Tibial nerve (tissue), 4 donors: Measurements from ENCODE around the gene FOS. TPM values are rescaled to one million over a fixed set of nuclear protein-coding genes. Genes with fewer than 3 reads are reported as not detected.
"Not testable (repeated sequence)": the region's sequence is repeated elsewhere in the genome, so short reads cannot be mapped to it uniquely, and the experiment has no call there.

Source experiments
- DNase-seq, 2 donors: peaks; one replicate each; pipeline ENCODE4 v3.0.0-alpha.2; 2019; ENCODE audit warnings: low spot score in 2 of 2
- H3K27ac ChIP-seq, 4 donors: fragments of 200-600 bp; sonication (generic) in 3 of 4; one replicate each; pipeline ENCODE4 v1.5.1; 2017 to 2019; ENCODE audit warnings: mild to moderate bottlenecking in 1 of 4
- H3K27me3 ChIP-seq, 2 donors: fragments of 200-600 bp; sonication (generic) in 1 of 2; one replicate each; pipeline versions ENCODE4 v1.5.1 to v1.6.0; 2017 to 2019
- H3K36me3 ChIP-seq, 3 donors: fragments of 200-600 bp; sonication (generic); one replicate each; pipeline ENCODE4 v1.5.1; 2018 to 2019
- H3K4me1 ChIP-seq, 4 donors: fragments of 200-600 bp; sonication (generic) in 3 of 4; one replicate each; pipeline ENCODE4 v1.5.1; 2017 to 2019
- H3K4me3 ChIP-seq, 4 donors: fragments of 200-600 bp; sonication (generic) in 3 of 4; one replicate each; pipeline ENCODE4 v1.5.1; 2017 to 2019; ENCODE audit warnings: mild to moderate bottlenecking in 1 of 4, moderate library complexity in 1 of 4
- H3K9me3 ChIP-seq, 4 donors: fragments of 200-600 bp; sonication (generic) in 3 of 4; one replicate each; pipeline ENCODE4 v1.5.1; 2017 to 2019
- CTCF ChIP-seq, 5 experiments: fragments of 200-600 bp in 3 of 5; fragments of 450-650 bp in 2 of 5; sonication (generic) in 3 of 5; IDR thresholded peaks; one replicate each; pipeline ENCODE4 v1.5.1; 2016 to 2019; ENCODE audit warnings: antibody characterized with exemption in 5 of 5, mild to moderate bottlenecking in 3 of 5, moderate library complexity in 2 of 5
- EP300 ChIP-seq, 2 donors: sonication (generic); formaldehyde crosslinking; IDR thresholded peaks; one replicate each; pipeline ENCODE4 v1.6.1; 2017; ENCODE audit warnings: antibody characterized with exemption in 2 of 2, mild to moderate bottlenecking in 1 of 2
- POLR2A ChIP-seq, 2 donors: fragments of 450-650 bp; IDR thresholded peaks; one replicate each; pipeline ENCODE4 v1.6.1; 2017; ENCODE audit warnings: antibody characterized with exemption in 2 of 2, mild to moderate bottlenecking in 2 of 2, moderate library complexity in 2 of 2
- WGBS, 2 donors: methylation state at CpG; one replicate each; pipeline ENCODE4 v1.1.5; 2018; 5-methylcytosine and 5-hydroxymethylcytosine counted together
- total RNA-seq, 4 donors: library from RNA; depleted of rRNA; stranded (reverse); fragments of >200 nt; gene quantifications; one replicate each; pipeline ENCODE4 v1.1.0, GENCODE V29; 2016

FOS gene
- total RNA-seq, 4 donors from 2014 or later = 373 to 1,352 (median 619) TPM

GRCh38 chr14:75232597-75232996 is 46.0 kb upstream of the FOS start:
- Histone ChIP-seq H3K36me3 (no peaks in the 10 kb centered on the region), H3K4me3 (no peak overlapping the region), H3K9me3 (no peaks in the 10 kb centered on the region), H3K27me3 (no peaks in the 10 kb centered on the region), H3K4me1 (peaks cover 0 to 25% (median 17%) of the 10 kb centered on the region in 4 donors), H3K27ac (no peak overlapping the region)
- 74 to 84% methylated on average over 2 of the region's 2 CpGs for WGBS, 2 donors
- TF ChIP-seq CTCF (IDR thresholded peaks at IDR 0.05) (no peak), POLR2A (IDR thresholded peaks at IDR 0.05) (no peak), EP300 (IDR thresholded peaks at IDR 0.05) (no peak)
- DNase-seq = no peak

- H3K4me1 ChIP-seq = peaks cover 0 to 43% (median 25%) of the 10 kb centered on the region in 4 donors
- TF ChIP-seq POLR2A (IDR thresholded peaks at IDR 0.05) = no peak
- peak in 1 of 2 donors; percentile 23 for TF ChIP-seq EP300 (IDR thresholded peaks at IDR 0.05)
- H3K27ac ChIP-seq = peak overlapping the region in 3 of 4 donors; percentile 28 to 65 (median 56)
- H3K9me3 ChIP-seq = no peaks in the 10 kb centered on the region
- WGBS, 2 donors = 77 to 80% methylated on average over 19 of the region's 19 CpGs
- DNase-seq = no peak
- no peak overlapping the region for H3K4me3 ChIP-seq
- no peaks in the 10 kb centered on the region for H3K27me3 ChIP-seq
- no peaks in the 10 kb centered on the region for H3K36me3 ChIP-seq
Measured at GRCh38 chr14:75234173-75235115, 44.2 kb upstream of the FOS start.

- H3K4me3 ChIP-seq, H3K9me3 ChIP-seq, H3K36me3 ChIP-seq, H3K27me3 ChIP-seq, DNase-seq: not testable (repeated sequence)
- Histone ChIP-seq H3K4me1 (peaks cover 0 to 38% (median 18%) of the 10 kb centered on the region in 4 donors), H3K27ac (peak overlapping the region in 2 of 4 donors; percentile 28 to 65)
- 87% methylated on average over 7 of the region's 7 CpGs for WGBS, 2 donors
Measured at GRCh38 chr14:75235198-75235597, 43.4 kb upstream of the FOS start.

- TF ChIP-seq POLR2A (IDR thresholded peaks at IDR 0.05) = no peak
- TF ChIP-seq EP300 (IDR thresholded peaks at IDR 0.05) = no peak
- TF ChIP-seq CTCF (IDR thresholded peaks at IDR 0.05) = no peak
- H3K27ac ChIP-seq = peak overlapping the region; percentile 63 to 94 (median 76)
- H3K4me3 ChIP-seq = no peak overlapping the region
- no peaks in the 10 kb centered on the region for H3K9me3 ChIP-seq
- DNase-seq = no peak
- H3K36me3 ChIP-seq = no peaks in the 10 kb centered on the region
- no peaks in the 10 kb centered on the region for H3K27me3 ChIP-seq
- peaks cover 0 to 32% (median 16%) of the 10 kb centered on the region in 4 donors for H3K4me1 ChIP-seq
- 84 to 90% methylated on average over 6 of the region's 6 CpGs for whole genome bisulfite sequencing, 2 donors
Measured at GRCh38 chr14:75236467-75236866, 42.2 kb upstream of the FOS start.

- peaks cover 0 to 32% (median 16%) of the 10 kb centered on the region in 4 donors for H3K4me1 ChIP-seq
- peak overlapping the region; percentile 63 to 94 (median 76) for H3K27ac ChIP-seq
- TF ChIP-seq CTCF (IDR thresholded peaks at IDR 0.05) (no peak), EP300 (IDR thresholded peaks at IDR 0.05) (no peak), POLR2A (IDR thresholded peaks at IDR 0.05) (no peak)
- H3K36me3 ChIP-seq = no peaks in the 10 kb centered on the region
- no peak for DNase-seq
- H3K4me3 ChIP-seq = no peak overlapping the region
- 19 to 24% methylated on average over 9 of the region's 9 CpGs for WGBS, 2 donors
- no peaks in the 10 kb centered on the region for H3K9me3 ChIP-seq
- H3K27me3 ChIP-seq = no peaks in the 10 kb centered on the region
Measured at GRCh38 chr14:75236901-75237419, 41.7 kb upstream of the FOS start.
